Stomach (tissue), 9 donors: Measurements from ENCODE around the gene ITGAL. TPM values are rescaled to one million over a fixed set of nuclear protein-coding genes. Genes with fewer than 3 reads are reported as not detected.

ENCODE experiments used
- DNase-seq, 2 donors: peaks; one replicate each; pipeline versions ENCODE4 v3.0.0 to v3.0.0-alpha.2; 2013 to 2019
- H3K27ac ChIP-seq, 5 donors: fragments of 200-600 bp in 4 of 5; sonication (generic) in 4 of 5; one replicate each; pipeline ENCODE4 v1.5.1; 2013 to 2019; ENCODE audit warnings: mild to moderate bottlenecking in 1 of 5, moderate library complexity in 1 of 5
- H3K27me3 ChIP-seq, 3 donors: fragments of 200-600 bp; sonication (generic); one replicate each; pipeline ENCODE4 v1.5.1; 2017 to 2019; ENCODE audit warnings: mixed run types in 1 of 3
- H3K36me3 ChIP-seq, 4 donors: fragments of 200-600 bp; sonication (generic); 1 replicate in 3 of 4; 2 replicates in 1 of 4; pipeline ENCODE4 v1.5.1; 2016 to 2019
- H3K4me1 ChIP-seq, 4 donors: fragments of 200-600 bp; sonication (generic); one replicate each; pipeline ENCODE4 v1.5.1; 2016 to 2019
- H3K4me3 ChIP-seq, 4 donors: fragments of 200-600 bp; sonication (generic) in 3 of 4; one replicate each; pipeline ENCODE4 v1.5.1; 2016 to 2019; ENCODE audit warnings: mild to moderate bottlenecking in 1 of 4
- H3K9me3 ChIP-seq, 4 donors: fragments of 200-600 bp; sonication (generic); one replicate each; pipeline ENCODE4 v1.5.1; 2016 to 2019
- EP300 ChIP-seq: sonication (generic); formaldehyde crosslinking; IDR thresholded peaks from one replicate; pipeline ENCODE4 v1.6.1; 2017; ENCODE audit warnings: antibody characterized with exemption
- POLR2A ChIP-seq, 4 donors: fragments of 450-650 bp; IDR thresholded peaks; one replicate each; pipeline ENCODE4 v1.6.1; 2016; ENCODE audit warnings: antibody characterized with exemption in 4 of 4, control low read depth in 2 of 4, mild to moderate bottlenecking in 1 of 4, moderate library complexity in 1 of 4
- POLR2AphosphoS5 ChIP-seq, 3 donors: sonication (generic); formaldehyde crosslinking; IDR thresholded peaks; one replicate each; pipeline ENCODE4 v1.6.1; 2016; ENCODE audit warnings: antibody characterized with exemption in 3 of 3
- WGBS, 5 donors: extraction: QIAGEN DNeasy Blood & Tissue Kit in 3 of 5; methylation state at CpG; one replicate each; pipeline versions ENCODE4 v1.1.5 to v1.1.7; 2013 to 2018; 5-methylcytosine and 5-hydroxymethylcytosine counted together
- intact Hi-C: fragments of 100-400 bp; cut with DNase I; formaldehyde crosslinking; loops from one replicate; pipeline ENCODE4 v1.15.1; 2023; ENCODE audit warnings: low total_unique reads
- polyA plus RNA-seq, 3 donors: library from polyadenylated mRNA; stranded (reverse); fragments of 200-250 nt; gene quantifications; one replicate each; pipeline ENCODE4 v1.2.3, GENCODE V29; 2013
- total RNA-seq, 5 donors: library from RNA; depleted of rRNA; stranded (reverse); fragments of >200 nt; gene quantifications; one replicate each; pipeline versions ENCODE4 v1.1.0 to v1.2.3, GENCODE V29; 2014 to 2016
- TF ChIP-seq, protein P1 (sequence below), 7 experiments: fragments of 450-650 bp in 4 of 7; fragments of 200-600 bp in 3 of 7; sonication (generic) in 3 of 7; IDR thresholded peaks; one replicate each; pipeline ENCODE4 v1.5.1; 2016 to 2019; ENCODE audit warnings: antibody characterized with exemption in 7 of 7, control low read depth in 2 of 7, mild to moderate bottlenecking in 1 of 7
- donor health status: healthy with polysubstance abuse.
- donor health status: Bipolar disorder and iron deficiency.
- donor health status: healthy.

ITGAL gene
- total and polyA plus RNA-seq, 8 donors: 1.2 to 256 (median 6.8) TPM

DNA sequence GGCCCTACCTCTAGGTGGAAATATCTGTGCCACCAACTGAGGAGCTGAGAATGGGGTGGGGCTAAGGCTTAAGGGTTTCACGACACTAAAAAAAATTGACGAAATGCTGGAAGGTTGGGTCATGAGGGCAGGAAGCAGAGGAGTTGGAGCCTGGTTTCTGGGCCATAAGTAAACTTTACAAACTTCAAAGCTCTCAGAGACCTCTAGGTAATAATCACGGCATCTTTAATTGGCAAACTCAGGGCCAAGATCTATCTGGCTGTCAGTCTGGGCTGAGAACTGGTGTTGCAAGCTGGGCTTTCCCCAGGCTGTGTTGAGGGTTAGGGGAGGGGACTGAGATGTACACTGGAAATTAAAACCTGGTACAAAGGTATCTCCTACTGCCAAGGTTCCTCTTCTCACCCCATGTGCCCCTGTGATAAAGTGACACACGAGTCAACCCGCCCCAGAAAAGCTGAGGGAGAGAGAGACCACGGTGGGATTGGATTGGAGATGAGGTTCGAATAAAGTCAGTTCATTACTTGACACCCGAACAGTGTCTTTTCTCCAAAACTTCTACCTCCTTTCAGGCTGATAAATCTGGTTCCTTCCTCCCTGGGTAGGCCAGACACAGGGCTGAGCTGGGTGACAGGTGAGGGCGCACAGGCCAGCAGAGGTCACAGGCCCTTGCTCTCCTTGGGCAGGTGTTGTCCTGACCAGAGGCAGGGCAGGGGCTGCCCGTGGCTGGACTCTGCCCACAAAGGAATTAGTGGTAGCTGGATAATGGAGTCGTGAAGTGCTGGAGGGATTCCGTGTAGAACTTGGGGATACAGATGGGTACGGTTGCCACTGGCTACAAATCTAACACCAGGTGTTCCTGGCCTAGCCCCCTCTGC lies 57.9 kb downstream of the ITGAL start:
- Histone ChIP-seq H3K9me3 (no peaks in the 10 kb centered on the region), H3K4me1 (peaks cover 33 to 66% (median 51%) of the 10 kb centered on the region in 4 donors), H3K27ac (peak overlapping the region in 2 of 5 donors; percentile 5 to 11), H3K36me3 (peaks cover 13 to 31% (median 27%) of the 10 kb centered on the region in 4 donors), H3K4me3 (no peak overlapping the region), H3K27me3 (no peaks in the 10 kb centered on the region)
- no peak for DNase-seq
- 70 to 77% (median 76%) methylated on average over 13 of the region's 13 CpGs for WGBS, 5 donors
- no peak for TF ChIP-seq POLR2AphosphoS5 (IDR thresholded peaks at IDR 0.05)
- no peak for TF ChIP-seq POLR2A (IDR thresholded peaks at IDR 0.05)
- TF ChIP-seq, protein P1, sequence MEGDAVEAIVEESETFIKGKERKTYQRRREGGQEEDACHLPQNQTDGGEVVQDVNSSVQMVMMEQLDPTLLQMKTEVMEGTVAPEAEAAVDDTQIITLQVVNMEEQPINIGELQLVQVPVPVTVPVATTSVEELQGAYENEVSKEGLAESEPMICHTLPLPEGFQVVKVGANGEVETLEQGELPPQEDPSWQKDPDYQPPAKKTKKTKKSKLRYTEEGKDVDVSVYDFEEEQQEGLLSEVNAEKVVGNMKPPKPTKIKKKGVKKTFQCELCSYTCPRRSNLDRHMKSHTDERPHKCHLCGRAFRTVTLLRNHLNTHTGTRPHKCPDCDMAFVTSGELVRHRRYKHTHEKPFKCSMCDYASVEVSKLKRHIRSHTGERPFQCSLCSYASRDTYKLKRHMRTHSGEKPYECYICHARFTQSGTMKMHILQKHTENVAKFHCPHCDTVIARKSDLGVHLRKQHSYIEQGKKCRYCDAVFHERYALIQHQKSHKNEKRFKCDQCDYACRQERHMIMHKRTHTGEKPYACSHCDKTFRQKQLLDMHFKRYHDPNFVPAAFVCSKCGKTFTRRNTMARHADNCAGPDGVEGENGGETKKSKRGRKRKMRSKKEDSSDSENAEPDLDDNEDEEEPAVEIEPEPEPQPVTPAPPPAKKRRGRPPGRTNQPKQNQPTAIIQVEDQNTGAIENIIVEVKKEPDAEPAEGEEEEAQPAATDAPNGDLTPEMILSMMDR (IDR thresholded peaks at IDR 0.05): no peak
- intact Hi-C loops: no loop called here

DNA sequence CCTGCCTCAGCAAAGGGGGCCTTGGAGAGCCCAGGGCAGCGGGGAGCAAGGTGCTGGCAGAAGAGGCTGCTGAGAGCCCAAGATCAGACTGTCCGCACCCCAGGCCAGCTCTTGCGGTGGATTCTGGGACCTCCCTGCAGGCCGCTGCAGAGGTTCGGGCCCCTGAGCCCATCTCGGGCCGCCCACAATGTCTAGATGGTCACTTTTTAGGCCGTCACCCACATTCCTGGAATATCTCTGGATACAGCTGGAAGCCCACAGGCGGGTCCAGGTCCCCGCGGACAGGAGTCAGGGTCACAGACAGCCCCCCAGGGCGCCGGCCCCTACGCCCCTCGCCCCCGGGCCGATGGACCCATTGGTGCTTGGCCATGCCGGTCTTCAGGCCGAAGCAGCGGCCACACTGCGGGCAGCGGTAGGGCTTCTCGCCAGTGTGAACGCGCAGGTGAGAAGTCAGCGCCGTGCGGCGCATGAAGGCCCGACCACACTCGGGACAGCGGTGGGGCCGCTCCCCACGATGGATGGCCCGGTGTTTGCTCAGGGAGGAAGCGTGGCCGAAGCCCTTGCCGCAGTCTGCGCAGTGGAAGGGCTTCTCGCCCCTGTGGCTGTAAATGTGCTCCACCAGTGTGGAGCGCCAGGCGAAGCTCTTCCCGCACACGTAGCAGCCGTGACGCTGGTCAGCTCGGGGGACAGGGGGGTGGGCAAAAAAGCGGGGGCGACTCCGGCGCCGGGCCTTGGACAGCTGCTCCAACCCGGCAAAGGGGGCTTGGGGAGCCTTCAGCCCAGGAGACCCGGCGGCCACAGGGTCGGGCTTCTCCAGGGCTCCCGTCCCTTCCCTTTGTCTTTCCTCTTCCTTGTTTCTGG lies 60.0 kb downstream of the ITGAL start:
- H3K36me3 ChIP-seq: peaks cover 13 to 31% (median 27%) of the 10 kb centered on the region in 4 donors
- WGBS, 5 donors: 90 to 95% (median 92%) methylated on average over 46 to 57 of the region's 57 CpGs
- no peak for DNase-seq
- no peaks in the 10 kb centered on the region for H3K9me3 ChIP-seq
- TF ChIP-seq POLR2A (IDR thresholded peaks at IDR 0.05) (no peak), EP300 (no peak), POLR2AphosphoS5 (IDR thresholded peaks at IDR 0.05) (no peak)
- TF ChIP-seq, protein P1 (IDR thresholded peaks at IDR 0.05): no peak
- H3K4me3 ChIP-seq: peak overlapping the region in 2 of 4 donors; percentile 60 to 75
- peaks cover 33 to 73% (median 52%) of the 10 kb centered on the region in 4 donors for H3K4me1 ChIP-seq
- peak overlapping the region in 4 of 5 donors; percentile 97 to 98 (median 98) for H3K27ac ChIP-seq
- H3K27me3 ChIP-seq: no peaks in the 10 kb centered on the region
- intact Hi-C loops: no loop called here

DNA sequence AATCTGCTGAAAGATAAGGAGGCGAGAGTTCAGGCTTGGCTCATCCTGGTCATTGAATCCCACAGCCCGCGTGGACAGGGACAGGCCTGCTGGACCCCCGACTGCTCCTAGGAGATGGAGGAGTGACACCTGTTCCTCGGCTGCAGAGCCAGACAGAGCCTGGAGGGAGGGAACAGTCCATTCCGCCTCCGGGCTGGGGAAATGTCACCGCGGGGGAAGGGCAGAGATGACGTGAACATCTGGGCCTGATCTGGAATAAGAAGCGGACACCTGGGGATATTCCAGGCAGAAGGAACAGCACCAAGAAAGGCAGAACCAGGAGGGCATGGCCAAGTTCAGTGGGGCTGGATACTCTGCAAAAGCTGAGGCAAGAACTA lies 60.6 kb downstream of the ITGAL start:
- intact Hi-C loops: no loop called here

More for the DNA sequence above, 60.6 kb downstream of the ITGAL start:
- H3K4me1 ChIP-seq: peaks cover 27 to 66% (median 46%) of the 10 kb centered on the region in 4 donors
- peak; percentile 51 to 64 for DNase-seq
- TF ChIP-seq, protein P1 (IDR thresholded peaks at IDR 0.05): no peak
- TF ChIP-seq POLR2A (IDR thresholded peaks at IDR 0.05): no peak
- no peak for TF ChIP-seq POLR2AphosphoS5 (IDR thresholded peaks at IDR 0.05)
- TF ChIP-seq EP300: no peak
- no peaks in the 10 kb centered on the region for H3K27me3 ChIP-seq
- H3K27ac ChIP-seq: peak overlapping the region; percentile 97 to 98 (median 98)
- peaks cover 13 to 31% (median 27%) of the 10 kb centered on the region in 4 donors for H3K36me3 ChIP-seq
- H3K9me3 ChIP-seq: no peaks in the 10 kb centered on the region
- 40 to 67% (median 48%) methylated on average over 11 of the region's 11 CpGs for WGBS, 5 donors
- H3K4me3 ChIP-seq: peak overlapping the region in 3 of 4 donors; percentile 60 to 81 (median 75)
